Measurements from ENCODE around the gene DHRSX.

DHRSX gene

GRCh38 chrX:2501559-2502102, 855 bp upstream of the DHRSX start:
- H3K4me1 Mint-ChIP-seq = peaks cover 41% of the 10 kb centered on the region
- DNase-seq (ENCODE audit: low spot score in 2 of 2) = no peak
- H3K4me3 Mint-ChIP-seq = peak overlapping the region; percentile 84
- H3K27me3 Mint-ChIP-seq = no peaks in the 10 kb centered on the region
- peak overlapping the region; percentile 95 for H3K27ac Mint-ChIP-seq (ENCODE audit: low read depth)
- peaks cover 7% of the 10 kb centered on the region for H3K36me3 Mint-ChIP-seq (ENCODE audit: insufficient read depth)
- no peak for ATAC-seq (replicated peaks; ENCODE audit: extremely low read depth, poor library complexity, severe bottlenecking)
- no peaks in the 10 kb centered on the region for H3K9me3 Mint-ChIP-seq

- DNase-seq (ENCODE audit: low spot score in 2 of 2) (no peak), ATAC-seq (replicated peaks; ENCODE audit: extremely low read depth, poor library complexity, severe bottlenecking) (peak; percentile 35)
- peaks cover 46% of the 10 kb centered on the region for H3K4me1 Mint-ChIP-seq
- H3K27me3 Mint-ChIP-seq = no peaks in the 10 kb centered on the region
- peak overlapping the region; percentile 80 for H3K27ac Mint-ChIP-seq (ENCODE audit: low read depth)
- peaks cover 9% of the 10 kb centered on the region for H3K36me3 Mint-ChIP-seq (ENCODE audit: insufficient read depth)
- no peaks in the 10 kb centered on the region for H3K9me3 Mint-ChIP-seq
- peak overlapping the region; percentile 84 for H3K4me3 Mint-ChIP-seq
These were observed 529 bp downstream of the DHRSX start for GRCh38 chrX:2500091-2500802.

- peaks cover 47% of the 10 kb centered on the region for H3K4me1 Mint-ChIP-seq
- H3K4me3 Mint-ChIP-seq = peak overlapping the region; percentile 81
- H3K27ac Mint-ChIP-seq (ENCODE audit: low read depth) = peak overlapping the region; percentile 80
- DNase-seq (ENCODE audit: low spot score in 2 of 2) (no peak), ATAC-seq (replicated peaks; ENCODE audit: extremely low read depth, poor library complexity, severe bottlenecking) (no peak)
- H3K36me3 Mint-ChIP-seq (ENCODE audit: insufficient read depth) = peaks cover 9% of the 10 kb centered on the region
- H3K27me3 Mint-ChIP-seq = no peaks in the 10 kb centered on the region
- H3K9me3 Mint-ChIP-seq = no peaks in the 10 kb centered on the region
These were observed 1.3 kb downstream of the DHRSX start for GRCh38 chrX:2499507-2499906.

- peaks cover 9% of the 10 kb centered on the region for H3K36me3 Mint-ChIP-seq (ENCODE audit: insufficient read depth)
- H3K4me1 Mint-ChIP-seq = peaks cover 47% of the 10 kb centered on the region
- peak overlapping the region; percentile 80 for H3K27ac Mint-ChIP-seq (ENCODE audit: low read depth)
- DNase-seq (ENCODE audit: low spot score in 2 of 2) (no peak), ATAC-seq (replicated peaks; ENCODE audit: extremely low read depth, poor library complexity, severe bottlenecking) (no peak)
- no peaks in the 10 kb centered on the region for H3K9me3 Mint-ChIP-seq
- no peaks in the 10 kb centered on the region for H3K27me3 Mint-ChIP-seq
- peak overlapping the region; percentile 81 for H3K4me3 Mint-ChIP-seq
These were observed 1.9 kb downstream of the DHRSX start for GRCh38 chrX:2498781-2499302.

GRCh38 chrX:2497961-2498780, 2.6 kb downstream of the DHRSX start:
- ATAC-seq (replicated peaks; ENCODE audit: extremely low read depth, poor library complexity, severe bottlenecking) (no peak), DNase-seq (ENCODE audit: low spot score in 2 of 2) (no peak)
- Mint-ChIP-seq H3K27ac (ENCODE audit: low read depth) (peak overlapping the region; percentile 80), H3K4me1 (peaks cover 42% of the 10 kb centered on the region), H3K36me3 (ENCODE audit: insufficient read depth) (peaks cover 9% of the 10 kb centered on the region), H3K27me3 (no peaks in the 10 kb centered on the region), H3K9me3 (no peaks in the 10 kb centered on the region), H3K4me3 (peak overlapping the region; percentile 81)

GRCh38 chrX:2495595-2495994, 5.2 kb downstream of the DHRSX start:
- Mint-ChIP-seq H3K9me3 (no peaks in the 10 kb centered on the region), H3K4me1 (peaks cover 41% of the 10 kb centered on the region), H3K27ac (ENCODE audit: low read depth) (no peak overlapping the region), H3K27me3 (no peaks in the 10 kb centered on the region), H3K4me3 (no peak overlapping the region), H3K36me3 (ENCODE audit: insufficient read depth) (peaks cover 11% of the 10 kb centered on the region)
- DNase-seq (ENCODE audit: low spot score in 2 of 2) (no peak), ATAC-seq (replicated peaks; ENCODE audit: extremely low read depth, poor library complexity, severe bottlenecking) (no peak)

GRCh38 chrX:2492531-2493218, 8.1 kb downstream of the DHRSX start:
- no peak for ATAC-seq (replicated peaks; ENCODE audit: extremely low read depth, poor library complexity, severe bottlenecking)
- H3K27me3 Mint-ChIP-seq = no peaks in the 10 kb centered on the region
- no peak for DNase-seq (ENCODE audit: low spot score in 2 of 2)
- peak overlapping the region; percentile 15 for H3K27ac Mint-ChIP-seq (ENCODE audit: low read depth)
- peaks cover 18% of the 10 kb centered on the region for H3K4me1 Mint-ChIP-seq
- no peak overlapping the region for H3K4me3 Mint-ChIP-seq
- H3K36me3 Mint-ChIP-seq (ENCODE audit: insufficient read depth) = peaks cover 23% of the 10 kb centered on the region
- H3K9me3 Mint-ChIP-seq = no peaks in the 10 kb centered on the region

- H3K4me1 Mint-ChIP-seq = peaks cover 22% of the 10 kb centered on the region
- no peak for DNase-seq (ENCODE audit: low spot score in 2 of 2)
- no peak overlapping the region for H3K27ac Mint-ChIP-seq (ENCODE audit: low read depth)
- no peak for ATAC-seq (replicated peaks; ENCODE audit: extremely low read depth, poor library complexity, severe bottlenecking)
- H3K9me3 Mint-ChIP-seq = no peaks in the 10 kb centered on the region
- no peak overlapping the region for H3K4me3 Mint-ChIP-seq
- no peaks in the 10 kb centered on the region for H3K27me3 Mint-ChIP-seq
- H3K36me3 Mint-ChIP-seq (ENCODE audit: insufficient read depth) = peaks cover 33% of the 10 kb centered on the region
These were observed 10.1 kb downstream of the DHRSX start for GRCh38 chrX:2490634-2491033.

- H3K27ac Mint-ChIP-seq (ENCODE audit: low read depth) = no peak overlapping the region
- H3K36me3 Mint-ChIP-seq (ENCODE audit: insufficient read depth) = peaks cover 33% of the 10 kb centered on the region
- H3K4me1 Mint-ChIP-seq = peaks cover 18% of the 10 kb centered on the region
- no peak overlapping the region for H3K4me3 Mint-ChIP-seq
- H3K27me3 Mint-ChIP-seq = no peaks in the 10 kb centered on the region
- no peaks in the 10 kb centered on the region for H3K9me3 Mint-ChIP-seq
- ATAC-seq (replicated peaks; ENCODE audit: extremely low read depth, poor library complexity, severe bottlenecking) = no peak
- DNase-seq (ENCODE audit: low spot score in 2 of 2) = no peak
These were observed 11.0 kb downstream of the DHRSX start for GRCh38 chrX:2489446-2490445.

- no peak for ATAC-seq (replicated peaks; ENCODE audit: extremely low read depth, poor library complexity, severe bottlenecking)
- DNase-seq (ENCODE audit: low spot score in 2 of 2) = no peak
- peaks cover 18% of the 10 kb centered on the region for H3K4me1 Mint-ChIP-seq
- H3K27ac Mint-ChIP-seq (ENCODE audit: low read depth) = no peak overlapping the region
- peaks cover 37% of the 10 kb centered on the region for H3K36me3 Mint-ChIP-seq (ENCODE audit: insufficient read depth)
- no peaks in the 10 kb centered on the region for H3K9me3 Mint-ChIP-seq
- H3K4me3 Mint-ChIP-seq = no peak overlapping the region
- H3K27me3 Mint-ChIP-seq = no peaks in the 10 kb centered on the region
These were observed 12.0 kb downstream of the DHRSX start for GRCh38 chrX:2488621-2489285.

- Mint-ChIP-seq H3K27me3 (no peaks in the 10 kb centered on the region), H3K4me3 (no peak overlapping the region), H3K36me3 (ENCODE audit: insufficient read depth) (peaks cover 42% of the 10 kb centered on the region), H3K9me3 (no peaks in the 10 kb centered on the region), H3K4me1 (peaks cover 14% of the 10 kb centered on the region), H3K27ac (ENCODE audit: low read depth) (no peak overlapping the region)
- ATAC-seq (replicated peaks; ENCODE audit: extremely low read depth, poor library complexity, severe bottlenecking) (no peak), DNase-seq (ENCODE audit: low spot score in 2 of 2) (no peak)
These were observed 13.4 kb downstream of the DHRSX start for GRCh38 chrX:2487366-2487765.
